HG03565 (cell line): Measurements from ENCODE around the gene FNDC8.
"Not testable (repeated sequence)": the region's sequence is repeated elsewhere in the genome, so short reads cannot be mapped to it uniquely, and the experiment has no call there.

Source experiments
- ATAC-seq: cut with Tn5 transposase; IDR thresholded peaks from one replicate; pipeline ENCODE4 v1.9.1; 2021; ENCODE audit warnings: mild to moderate bottlenecking, moderate library complexity; ENCODE audit not compliant: unreplicated experiment

Gene FNDC8

DNA sequence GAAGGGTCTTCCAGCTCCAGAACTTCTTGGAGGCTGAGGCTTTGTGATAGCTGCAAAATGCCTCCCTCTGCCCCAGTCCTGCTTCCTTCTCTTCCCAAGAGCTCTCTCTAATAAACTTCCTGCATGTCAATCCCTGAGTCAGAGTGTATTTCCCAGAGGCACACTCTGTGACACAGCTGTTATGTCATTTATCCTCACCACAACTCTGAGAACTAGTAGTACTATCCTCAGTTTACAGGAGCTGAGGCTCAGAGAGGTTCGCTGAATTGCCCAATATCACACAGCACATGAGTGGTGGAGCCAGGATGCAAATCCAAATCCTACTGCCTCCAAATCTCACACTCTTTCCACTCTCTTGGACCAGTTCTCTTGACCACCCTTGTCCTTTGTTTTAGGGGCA, 46.3 kb downstream of the FNDC8 start:
- ATAC-seq, result no peak

DNA sequence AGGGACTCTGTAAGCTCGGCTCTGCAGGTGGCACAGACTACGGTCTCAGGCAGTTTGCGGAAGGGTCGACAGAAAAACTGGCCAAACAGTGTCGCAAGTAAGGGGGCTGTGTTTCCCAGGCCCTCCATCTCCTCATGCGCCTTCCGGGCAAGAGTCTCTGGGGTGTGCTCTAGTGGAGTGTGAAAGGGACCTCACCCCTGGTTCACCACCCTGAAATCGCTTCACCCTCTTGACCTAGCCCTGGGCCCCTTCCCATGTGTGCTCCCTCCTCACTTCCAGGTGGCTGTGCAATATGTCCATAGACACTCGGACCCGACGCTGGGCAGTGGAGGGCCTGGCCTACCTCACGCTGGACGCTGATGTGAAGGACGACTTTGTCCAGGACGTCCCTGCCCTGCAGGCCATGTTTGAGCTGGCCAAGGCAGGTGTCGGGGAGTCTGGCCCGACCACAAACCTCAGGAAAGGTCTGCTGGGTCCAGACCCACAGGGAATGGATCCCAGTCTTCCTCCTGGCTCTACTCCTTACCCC, 48.5 kb downstream of the FNDC8 start:
- ATAC-seq, result no peak

DNA sequence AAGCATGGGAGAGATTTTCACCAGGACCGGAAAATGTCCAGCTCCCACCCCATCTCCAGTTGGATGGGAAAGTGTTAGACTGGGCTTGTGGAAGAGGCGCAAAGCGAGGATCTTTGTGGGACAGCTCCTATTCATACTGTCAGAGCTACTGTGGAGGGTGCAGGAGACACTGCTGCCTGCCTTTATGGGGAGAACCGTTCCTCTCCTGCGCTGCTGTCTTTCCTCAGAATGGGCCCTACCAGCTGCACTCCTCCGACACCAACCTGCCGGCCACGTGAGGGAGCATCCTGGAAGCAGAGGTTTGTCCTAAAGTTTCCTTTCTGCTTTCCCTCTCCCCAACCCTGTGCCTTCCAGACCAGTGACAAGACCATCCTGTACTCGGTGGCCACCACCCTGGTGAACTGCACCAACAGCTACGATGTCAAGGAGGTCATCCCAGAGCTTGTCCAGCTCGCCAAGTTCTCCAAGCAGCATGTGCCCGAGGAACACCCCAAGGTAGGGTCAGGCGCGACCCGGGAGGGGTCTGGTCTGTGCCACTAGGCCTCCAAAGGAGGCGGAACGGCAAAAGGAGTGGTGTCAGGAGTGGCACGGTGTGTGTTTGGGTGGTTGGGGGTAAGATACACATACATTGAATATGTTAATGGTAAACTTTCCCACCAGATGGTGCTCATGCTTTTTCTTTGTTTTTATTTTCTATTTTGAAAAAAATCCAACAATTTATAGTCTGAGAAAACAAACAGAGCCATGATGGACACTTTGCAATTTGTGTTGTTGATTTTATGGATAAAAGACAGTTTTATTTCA, 49.8 kb downstream of the FNDC8 start:
- no peak for ATAC-seq

DNA sequence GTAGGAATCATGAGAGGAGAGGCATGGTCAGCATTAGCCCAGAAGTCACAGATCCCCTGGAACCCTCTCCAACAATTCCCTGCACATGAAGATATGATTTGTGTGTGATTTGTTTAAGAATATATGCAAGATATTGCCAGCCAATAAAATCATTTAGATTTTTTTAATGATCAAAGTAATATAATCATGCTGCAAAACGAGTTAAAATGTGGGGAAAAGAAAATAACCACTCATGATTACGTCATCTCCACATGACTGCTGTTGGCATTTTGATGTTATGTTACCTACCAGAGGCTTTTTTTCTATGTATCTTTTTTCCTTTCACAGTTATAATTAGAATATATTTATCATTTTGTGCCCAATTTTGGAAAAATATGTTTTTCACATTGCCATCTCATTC, 50.4 kb downstream of the FNDC8 start:
- no peak for ATAC-seq

DNA sequence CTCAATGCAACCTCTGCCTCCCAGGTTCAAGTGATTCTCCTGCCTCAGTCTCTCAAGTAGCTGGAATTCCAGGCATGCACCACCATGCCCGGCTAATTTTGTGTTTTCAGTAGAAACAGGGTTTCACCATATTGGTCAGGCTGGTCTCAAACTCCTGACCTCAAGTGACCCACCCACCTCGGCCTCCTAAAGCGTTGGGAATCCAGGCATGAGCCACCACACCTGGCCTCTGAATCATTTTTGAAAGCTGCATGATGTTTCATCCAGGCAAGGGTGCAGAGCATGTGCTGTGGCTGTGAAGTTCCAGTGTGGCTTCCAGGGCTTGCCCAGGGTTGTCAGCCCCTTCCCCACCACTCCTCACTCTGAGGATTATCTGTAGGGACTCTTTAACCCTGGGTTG, 50.9 kb downstream of the FNDC8 start:
- ATAC-seq, result not testable (repeated sequence)

DNA sequence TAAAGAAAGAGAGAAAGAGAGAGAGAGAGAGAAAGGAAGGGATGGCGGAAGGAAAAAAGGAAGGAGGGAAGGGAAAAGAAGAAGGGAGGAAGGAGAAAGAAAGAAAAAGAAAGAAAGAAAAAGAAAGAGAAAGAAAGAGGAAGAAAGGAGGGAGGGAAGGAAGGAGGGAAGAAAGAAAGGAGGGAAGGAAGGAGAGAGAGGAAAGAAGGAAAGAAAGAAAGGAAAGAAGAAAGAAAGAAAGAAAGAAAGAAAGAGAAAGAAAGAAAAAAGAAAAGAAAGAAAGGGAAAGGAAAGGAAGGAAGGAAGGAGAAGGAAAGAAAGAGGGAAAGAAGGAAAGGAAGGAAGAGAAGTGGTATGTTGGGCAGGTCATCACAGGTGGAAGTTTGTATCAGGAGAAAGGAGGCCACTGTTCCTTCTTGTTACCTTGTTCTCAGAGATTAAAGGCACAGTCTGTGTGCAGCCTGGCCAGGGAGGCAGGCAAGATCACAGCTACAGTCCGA, 53.5 kb downstream of the FNDC8 start:
- ATAC-seq, result no peak

DNA sequence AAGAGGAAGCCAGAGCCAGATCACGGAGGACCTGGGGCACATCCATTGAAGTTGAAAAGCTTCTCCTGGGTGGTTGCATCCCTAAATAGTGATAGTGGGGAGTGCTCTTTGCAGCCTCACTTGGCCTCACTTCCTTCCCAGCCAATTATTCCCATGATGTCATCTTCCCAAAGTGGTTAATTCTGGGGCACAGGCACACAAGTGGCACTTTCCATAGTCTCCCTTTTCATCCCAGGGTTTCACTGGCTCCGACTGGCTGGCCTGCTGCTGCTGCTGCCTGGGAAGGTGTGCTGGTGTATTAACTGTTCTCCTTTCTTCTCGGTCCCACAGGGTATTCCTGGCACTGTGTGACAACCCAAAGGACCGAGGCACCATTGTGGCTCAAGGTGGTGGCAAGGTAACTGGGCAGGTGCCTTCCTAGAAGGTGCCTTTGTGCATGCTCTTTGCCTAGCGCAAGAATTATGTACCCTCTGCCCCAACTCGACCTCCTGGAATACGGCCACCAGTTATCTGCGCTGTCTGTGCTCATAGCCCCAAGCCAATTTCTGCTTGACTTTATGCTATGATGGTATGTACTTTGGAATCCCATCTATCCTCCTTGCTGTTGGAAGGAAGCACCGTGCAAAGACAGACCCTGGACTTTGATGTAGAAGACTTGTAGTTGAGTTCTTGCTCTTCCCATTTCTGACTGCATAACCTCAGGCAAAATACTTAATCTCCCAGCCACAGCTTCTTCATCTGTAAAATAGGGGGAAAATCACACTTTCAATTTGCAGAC, 54.4 kb downstream of the FNDC8 start:
- ATAC-seq, result no peak

DNA sequence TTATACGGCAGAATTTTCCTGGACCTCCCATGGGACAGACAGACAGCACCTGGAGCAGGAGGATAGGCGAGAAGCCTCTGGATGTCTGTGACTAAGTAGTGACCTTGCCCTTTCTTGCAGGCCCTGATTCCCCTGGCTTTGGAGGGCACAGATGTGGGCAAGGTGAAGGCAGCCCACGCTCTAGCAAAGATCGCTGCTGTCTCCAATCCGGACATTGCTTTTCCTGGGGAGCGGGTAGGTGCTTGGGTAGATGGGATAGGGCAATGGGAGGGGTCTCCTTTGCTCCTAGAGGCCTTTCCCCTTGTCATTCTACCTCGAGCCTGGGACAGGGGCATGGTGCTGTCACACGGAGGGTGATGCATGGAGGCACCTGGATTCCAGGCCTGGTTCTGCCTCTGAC, 55.5 kb downstream of the FNDC8 start:
- ATAC-seq, result no peak

DNA sequence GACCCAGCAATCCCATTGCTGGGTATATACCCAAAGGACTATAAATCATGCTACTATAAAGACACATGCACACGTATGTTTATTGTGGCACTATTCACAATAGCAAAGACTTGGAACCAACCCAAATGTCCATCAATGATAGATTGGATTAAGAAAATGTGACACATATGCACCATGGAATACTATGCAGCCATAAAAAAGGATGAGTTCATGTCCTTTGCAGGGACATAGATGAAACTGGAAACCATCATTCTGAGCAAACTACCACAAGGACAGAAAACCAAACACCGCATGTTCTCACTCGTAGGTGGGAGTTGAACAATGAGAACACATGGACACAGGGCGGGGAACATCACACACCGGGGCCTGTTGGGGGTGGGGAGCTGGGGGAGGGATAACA, 58.0 kb downstream of the FNDC8 start:
- not testable (repeated sequence) for ATAC-seq
